Liver (tissue), 3 donors: ENCODE results near the gene AFDN.

Experiments
- FOXA1 ChIP-seq: IDR thresholded peaks from 2 replicates; pipeline ENCODE4 v1.6.1; 2016; ENCODE audit warnings: antibody characterized with exemption
- JUND ChIP-seq, 2 donors: IDR thresholded peaks; 2 replicates each; pipeline ENCODE4 v1.6.1; 2016; ENCODE audit warnings: antibody characterized with exemption in 2 of 2
- NR2F2 ChIP-seq: IDR thresholded peaks from 2 replicates; pipeline ENCODE4 v1.6.1; 2016; ENCODE audit warnings: antibody characterized with exemption
- RAD21 ChIP-seq, 2 donors: IDR thresholded peaks; 2 replicates each; pipeline ENCODE4 v1.6.1; 2016; ENCODE audit warnings: antibody characterized with exemption in 2 of 2, mild to moderate bottlenecking in 2 of 2
- RXRA ChIP-seq, 2 donors: IDR thresholded peaks; 2 replicates each; pipeline ENCODE4 v1.6.1; 2017 to 2018; ENCODE audit warnings: antibody characterized with exemption in 2 of 2, mild to moderate bottlenecking in 1 of 2
- SP1 ChIP-seq: IDR thresholded peaks from 2 replicates; pipeline ENCODE4 v1.6.1; 2018; ENCODE audit warnings: antibody characterized with exemption, mild to moderate bottlenecking
- TAF1 ChIP-seq: conservative IDR thresholded peaks from 2 replicates; pipeline ENCODE4 v1.6.1; 2016; ENCODE audit warnings: antibody characterized with exemption, mild to moderate bottlenecking
- YY1 ChIP-seq: IDR thresholded peaks from 2 replicates; pipeline ENCODE4 v1.6.1; 2016; ENCODE audit warnings: antibody characterized with exemption, mild to moderate bottlenecking
- TF ChIP-seq, protein P1 (sequence below): IDR thresholded peaks from 2 replicates; pipeline ENCODE4 v1.6.1; 2016; ENCODE audit warnings: antibody characterized with exemption
- TF ChIP-seq, protein P2 (sequence below): fragments of 150-350 bp; IDR thresholded peaks from 2 replicates; pipeline ENCODE4 v1.5.1; 2017; ENCODE audit warnings: improper control_type of control experiment, low read depth, low read length; ENCODE audit not compliant: missing input control
- TF ChIP-seq, protein P3 (sequence below): IDR thresholded peaks from 2 replicates; pipeline ENCODE4 v1.6.1; 2016; ENCODE audit warnings: antibody characterized with exemption
- donor health status: healthy.
- donor health status: healthy.

DNA sequence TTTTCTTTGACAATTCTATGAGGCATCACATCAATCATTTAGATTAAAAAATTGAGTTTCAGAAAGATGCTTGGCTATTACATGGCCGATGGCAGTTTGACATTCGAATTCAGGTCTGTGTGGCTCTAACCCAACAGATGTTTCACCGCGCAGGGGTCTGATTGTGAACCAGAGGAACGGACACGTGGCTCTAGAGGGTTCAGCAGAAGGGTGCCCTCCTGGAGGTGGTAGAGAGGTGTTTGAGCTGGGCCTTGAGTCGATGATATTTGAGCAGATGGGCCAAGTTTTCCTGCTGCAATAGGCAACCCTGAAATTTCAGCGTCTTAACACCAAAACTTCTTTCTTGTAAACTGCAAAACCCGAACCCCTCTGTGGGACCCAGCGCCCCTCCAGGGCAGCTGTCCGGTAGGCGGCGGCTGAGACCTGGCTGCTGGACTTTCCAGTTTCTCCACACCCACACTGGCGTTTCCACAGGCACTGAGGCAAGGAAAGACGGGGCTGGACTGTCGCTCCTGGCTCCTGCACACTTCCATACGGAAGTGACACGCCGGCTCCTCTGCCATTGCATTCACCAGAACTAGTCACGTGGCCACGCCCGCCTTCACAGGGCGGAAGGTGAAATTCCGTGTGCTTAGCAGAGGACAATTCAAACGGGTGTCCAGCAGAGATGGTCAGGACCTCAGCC is 11.3 kb upstream of the AFDN start:
- no peak for TF ChIP-seq JUND (IDR thresholded peaks at IDR 0.05)
- TF ChIP-seq, protein P1, sequence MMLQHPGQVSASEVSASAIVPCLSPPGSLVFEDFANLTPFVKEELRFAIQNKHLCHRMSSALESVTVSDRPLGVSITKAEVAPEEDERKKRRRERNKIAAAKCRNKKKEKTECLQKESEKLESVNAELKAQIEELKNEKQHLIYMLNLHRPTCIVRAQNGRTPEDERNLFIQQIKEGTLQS: no peak
- TF ChIP-seq TAF1: no peak
- TF ChIP-seq, protein P2, sequence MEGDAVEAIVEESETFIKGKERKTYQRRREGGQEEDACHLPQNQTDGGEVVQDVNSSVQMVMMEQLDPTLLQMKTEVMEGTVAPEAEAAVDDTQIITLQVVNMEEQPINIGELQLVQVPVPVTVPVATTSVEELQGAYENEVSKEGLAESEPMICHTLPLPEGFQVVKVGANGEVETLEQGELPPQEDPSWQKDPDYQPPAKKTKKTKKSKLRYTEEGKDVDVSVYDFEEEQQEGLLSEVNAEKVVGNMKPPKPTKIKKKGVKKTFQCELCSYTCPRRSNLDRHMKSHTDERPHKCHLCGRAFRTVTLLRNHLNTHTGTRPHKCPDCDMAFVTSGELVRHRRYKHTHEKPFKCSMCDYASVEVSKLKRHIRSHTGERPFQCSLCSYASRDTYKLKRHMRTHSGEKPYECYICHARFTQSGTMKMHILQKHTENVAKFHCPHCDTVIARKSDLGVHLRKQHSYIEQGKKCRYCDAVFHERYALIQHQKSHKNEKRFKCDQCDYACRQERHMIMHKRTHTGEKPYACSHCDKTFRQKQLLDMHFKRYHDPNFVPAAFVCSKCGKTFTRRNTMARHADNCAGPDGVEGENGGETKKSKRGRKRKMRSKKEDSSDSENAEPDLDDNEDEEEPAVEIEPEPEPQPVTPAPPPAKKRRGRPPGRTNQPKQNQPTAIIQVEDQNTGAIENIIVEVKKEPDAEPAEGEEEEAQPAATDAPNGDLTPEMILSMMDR: no peak
- TF ChIP-seq SP1: no peak
- no peak for TF ChIP-seq NR2F2
- TF ChIP-seq YY1: no peak
- no peak for TF ChIP-seq FOXA1
- TF ChIP-seq, protein P3, sequence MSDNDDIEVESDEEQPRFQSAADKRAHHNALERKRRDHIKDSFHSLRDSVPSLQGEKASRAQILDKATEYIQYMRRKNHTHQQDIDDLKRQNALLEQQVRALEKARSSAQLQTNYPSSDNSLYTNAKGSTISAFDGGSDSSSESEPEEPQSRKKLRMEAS: no peak
- TF ChIP-seq RAD21 (IDR thresholded peaks at IDR 0.05): no peak
- no peak for TF ChIP-seq RXRA (IDR thresholded peaks at IDR 0.05)
